Smooth muscle cell (in vitro differentiated cells): ENCODE measurements around the gene BMP7. TPM values are rescaled to one million over a fixed set of nuclear protein-coding genes. Genes with fewer than 3 reads are reported as not detected.

Experiments used
- DNase-seq: peaks from one replicate; lab custom pipeline; 2025; ENCODE audit not compliant: unreplicated experiment; lab: John Stamatoyannopoulos, UW
- H2AFZ ChIP-seq: fragments of 200-600 bp; sonication (generic); 2 replicates; pipeline ENCODE4 v1.6.0; 2016; ENCODE audit warnings: antibody characterized with exemption, low read depth, mild to moderate bottlenecking
- H3F3A ChIP-seq: fragments of 200-600 bp; sonication (generic); 2 replicates; pipeline ENCODE4 v1.6.0; 2017; ENCODE audit warnings: antibody characterized with exemption, low read depth
- H3K27ac ChIP-seq: fragments of 200-600 bp; sonication (generic); 2 replicates; pipeline ENCODE4 v1.5.1; 2016; ENCODE audit warnings: low read depth, mild to moderate bottlenecking
- H3K27me3 ChIP-seq: fragments of 200-600 bp; sonication (generic); 2 replicates; pipeline ENCODE4 v1.6.1; 2016; ENCODE audit warnings: low read depth, mild to moderate bottlenecking
- H3K36me3 ChIP-seq: fragments of 200-600 bp; sonication (generic); 2 replicates; pipeline ENCODE4 v1.5.1; 2016; ENCODE audit warnings: low read depth
- H3K4me1 ChIP-seq: fragments of 200-600 bp; sonication (generic); 2 replicates; pipeline ENCODE4 v1.5.1; 2016; ENCODE audit warnings: low read depth
- H3K4me2 ChIP-seq: fragments of 200-600 bp; sonication (generic); 2 replicates; pipeline ENCODE4 v1.6.0; 2016; ENCODE audit warnings: mild to moderate bottlenecking
- H3K4me3 ChIP-seq: fragments of 200-600 bp; sonication (generic); 2 replicates; pipeline ENCODE4 v1.5.1; 2016; ENCODE audit warnings: mild to moderate bottlenecking
- H3K79me2 ChIP-seq: fragments of 200-600 bp; sonication (generic); 2 replicates; pipeline ENCODE4 v1.6.0; 2016; ENCODE audit warnings: low read depth, mild to moderate bottlenecking
- H3K9ac ChIP-seq: fragments of 200-600 bp; sonication (generic); 2 replicates; pipeline ENCODE4 v1.6.0; 2016; ENCODE audit warnings: low read depth
- H3K9me3 ChIP-seq: fragments of 200-600 bp; sonication (generic); replicated peaks from 2 replicates; pipeline ENCODE4 v1.5.1; 2016; ENCODE audit warnings: low read depth
- H4K20me1 ChIP-seq: fragments of 200-600 bp; sonication (generic); 2 replicates; pipeline ENCODE4 v1.6.0; 2016; ENCODE audit warnings: low read depth
- WGBS: methylation state at CpG from one replicate; pipeline ENCODE4 v1.1.7; 2016; ENCODE audit warnings: low lambda C conversion rate; 5-methylcytosine and 5-hydroxymethylcytosine counted together
- polyA plus RNA-seq: library from polyadenylated mRNA; unstranded; fragments of >200 nt; fragmentation: Nextera tagmentation; extraction: Ambion mirVana; gene quantifications from 2 replicates; pipeline ENCODE4 v1.2.1, GENCODE V29; 2016
- total RNA-seq: library from RNA; depleted of rRNA; stranded (reverse); fragments of >200 nt; gene quantifications from 2 replicates; pipeline ENCODE4 v1.2.3, GENCODE V29; 2014
- TF ChIP-seq, protein P1 (sequence below): fragments of 200-600 bp; sonication (generic); IDR thresholded peaks from 2 replicates; pipeline ENCODE4 v1.5.1; 2017; ENCODE audit warnings: borderline replicate concordance, mild to moderate bottlenecking, antibody characterized with exemption; ENCODE audit not compliant: insufficient read depth, poor library complexity, severe bottlenecking

BMP7 gene
- total and polyA plus RNA-seq, 2 experiments from 2014 or later: 18.1 to 28.3 TPM

DNA sequence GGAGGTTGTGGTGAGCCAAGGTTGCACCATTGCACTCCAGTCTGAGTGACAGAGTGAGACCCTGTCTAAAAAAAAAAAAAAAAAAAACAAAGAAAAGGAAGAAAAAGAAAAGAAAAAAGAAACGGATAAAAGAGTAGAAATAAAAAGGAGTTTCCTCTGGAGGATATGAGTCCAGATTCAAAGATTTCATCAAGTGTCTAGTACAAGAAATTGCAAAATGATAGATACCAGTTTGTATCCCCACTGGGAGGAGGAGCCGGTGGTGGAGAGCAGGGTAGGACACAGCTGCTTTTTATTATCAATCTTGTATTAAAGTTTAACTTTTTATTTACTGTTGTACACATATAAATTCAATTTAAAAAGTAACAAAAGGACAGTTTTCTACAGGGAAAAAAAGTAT lies 113.9 kb downstream of the BMP7 start:
- Histone ChIP-seq H3F3A (no peaks in the 10 kb centered on the region), H3K79me2 (no peaks in the 10 kb centered on the region), H4K20me1 (no peaks in the 10 kb centered on the region), H3K4me1 (no peaks in the 10 kb centered on the region), H3K9me3 (no peaks in the 10 kb centered on the region), H2AFZ (no peak overlapping the region), H3K27ac (no peak overlapping the region), H3K9ac (no peak overlapping the region), H3K4me2 (no peak overlapping the region), H3K4me3 (no peak overlapping the region), H3K27me3 (no peaks in the 10 kb centered on the region), H3K36me3 (no peaks in the 10 kb centered on the region)
- DNase-seq: no peak
- 86% methylated on average over 2 of the region's 2 CpGs for WGBS
- TF ChIP-seq, protein P1, sequence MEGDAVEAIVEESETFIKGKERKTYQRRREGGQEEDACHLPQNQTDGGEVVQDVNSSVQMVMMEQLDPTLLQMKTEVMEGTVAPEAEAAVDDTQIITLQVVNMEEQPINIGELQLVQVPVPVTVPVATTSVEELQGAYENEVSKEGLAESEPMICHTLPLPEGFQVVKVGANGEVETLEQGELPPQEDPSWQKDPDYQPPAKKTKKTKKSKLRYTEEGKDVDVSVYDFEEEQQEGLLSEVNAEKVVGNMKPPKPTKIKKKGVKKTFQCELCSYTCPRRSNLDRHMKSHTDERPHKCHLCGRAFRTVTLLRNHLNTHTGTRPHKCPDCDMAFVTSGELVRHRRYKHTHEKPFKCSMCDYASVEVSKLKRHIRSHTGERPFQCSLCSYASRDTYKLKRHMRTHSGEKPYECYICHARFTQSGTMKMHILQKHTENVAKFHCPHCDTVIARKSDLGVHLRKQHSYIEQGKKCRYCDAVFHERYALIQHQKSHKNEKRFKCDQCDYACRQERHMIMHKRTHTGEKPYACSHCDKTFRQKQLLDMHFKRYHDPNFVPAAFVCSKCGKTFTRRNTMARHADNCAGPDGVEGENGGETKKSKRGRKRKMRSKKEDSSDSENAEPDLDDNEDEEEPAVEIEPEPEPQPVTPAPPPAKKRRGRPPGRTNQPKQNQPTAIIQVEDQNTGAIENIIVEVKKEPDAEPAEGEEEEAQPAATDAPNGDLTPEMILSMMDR: no peak

DNA sequence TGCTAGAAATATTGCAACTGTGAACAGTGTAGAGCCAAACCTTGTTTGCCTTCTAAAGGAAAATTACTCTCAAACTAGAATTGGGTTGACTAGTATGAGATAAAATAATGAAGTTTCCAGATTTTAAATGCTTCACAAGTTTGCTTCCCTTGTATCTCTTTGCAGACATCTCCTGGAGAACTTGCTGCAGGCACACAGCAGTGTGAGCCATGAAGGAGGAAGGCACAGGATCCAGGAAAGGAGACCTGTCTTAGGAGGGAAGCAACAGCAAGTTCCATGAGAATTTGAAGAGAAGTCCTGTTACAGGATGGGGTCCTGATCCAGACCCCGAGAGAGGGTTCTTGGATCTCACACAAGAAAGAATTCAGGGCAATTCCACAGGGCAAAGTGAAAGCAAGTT lies 115.9 kb downstream of the BMP7 start:
- H3K9ac ChIP-seq: no peak overlapping the region
- no peaks in the 10 kb centered on the region for H3K79me2 ChIP-seq
- H2AFZ ChIP-seq: no peak overlapping the region
- no peaks in the 10 kb centered on the region for H3K9me3 ChIP-seq
- no peak overlapping the region for H3K27ac ChIP-seq
- H3K4me3 ChIP-seq: no peak overlapping the region
- H4K20me1 ChIP-seq: no peaks in the 10 kb centered on the region
- H3K36me3 ChIP-seq: no peaks in the 10 kb centered on the region
- no peaks in the 10 kb centered on the region for H3K4me1 ChIP-seq
- no peaks in the 10 kb centered on the region for H3K27me3 ChIP-seq
- H3K4me2 ChIP-seq: no peak overlapping the region
- TF ChIP-seq, protein P1: no peak
- DNase-seq: no peak
- 90% methylated on average over 1 of the region's 1 CpG for WGBS
- no peaks in the 10 kb centered on the region for H3F3A ChIP-seq

DNA sequence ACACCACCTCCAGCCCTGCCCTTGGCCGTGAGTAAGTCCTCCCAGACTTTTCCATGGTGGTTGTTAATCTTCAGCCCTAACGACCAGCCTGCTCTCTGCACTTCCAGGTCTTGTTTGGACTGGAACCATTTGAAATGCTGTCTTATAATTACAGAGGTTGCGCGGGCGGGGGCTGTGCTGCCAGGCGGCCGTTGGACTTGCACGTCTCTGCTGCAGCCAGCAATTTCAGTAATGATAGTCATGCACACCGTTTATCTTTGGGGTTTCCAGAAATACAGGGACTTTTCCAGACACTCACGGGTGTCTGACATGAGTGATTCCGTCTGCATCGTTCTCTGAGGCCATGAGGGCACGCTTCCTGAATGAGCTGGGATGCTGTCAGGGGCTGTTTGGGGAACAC lies 118.2 kb downstream of the BMP7 start:
- Histone ChIP-seq H3K79me2 (no peaks in the 10 kb centered on the region), H3K4me3 (no peak overlapping the region), H2AFZ (no peak overlapping the region), H3K4me1 (no peaks in the 10 kb centered on the region), H3K9ac (no peak overlapping the region), H3K36me3 (no peaks in the 10 kb centered on the region), H3K27me3 (no peaks in the 10 kb centered on the region), H3K9me3 (no peaks in the 10 kb centered on the region), H3K4me2 (peak overlapping the region; percentile 32), H3K27ac (no peak overlapping the region), H3F3A (no peaks in the 10 kb centered on the region), H4K20me1 (no peaks in the 10 kb centered on the region)
- DNase-seq: no peak
- TF ChIP-seq, protein P1: no peak
- 11% methylated on average over 13 of the region's 13 CpGs for WGBS

DNA sequence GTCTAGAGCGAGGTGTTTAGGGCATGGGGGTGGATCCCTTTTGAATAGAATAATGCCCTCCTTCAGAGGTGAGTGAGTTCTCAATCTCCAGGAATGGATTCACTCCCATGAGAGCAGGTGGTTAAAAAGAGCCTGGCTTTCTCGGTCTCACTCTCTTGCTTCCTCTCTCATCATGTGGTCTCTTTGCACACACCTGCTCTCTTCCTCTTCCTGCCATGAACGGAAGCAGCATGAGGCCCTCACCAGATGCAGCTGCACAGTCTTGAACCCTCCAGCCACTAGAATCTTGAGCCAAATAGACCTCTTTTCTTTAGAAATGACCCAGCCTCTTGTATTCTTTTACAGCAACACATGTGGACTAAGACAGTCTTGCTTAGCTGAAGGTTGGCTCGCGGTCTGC lies 119.3 kb downstream of the BMP7 start:
- Histone ChIP-seq H3K9ac (no peak overlapping the region), H3K4me2 (no peak overlapping the region), H3K27ac (no peak overlapping the region), H3K79me2 (no peaks in the 10 kb centered on the region), H2AFZ (no peak overlapping the region), H3K4me3 (no peak overlapping the region), H4K20me1 (no peaks in the 10 kb centered on the region), H3F3A (no peaks in the 10 kb centered on the region), H3K36me3 (no peaks in the 10 kb centered on the region), H3K4me1 (no peaks in the 10 kb centered on the region), H3K9me3 (no peaks in the 10 kb centered on the region), H3K27me3 (no peaks in the 10 kb centered on the region)
- DNase-seq: no peak
- TF ChIP-seq, protein P1: no peak
- 93% methylated on average over 5 of the region's 5 CpGs for WGBS
